Fibroblast of the aortic adventitia (primary cell): ENCODE measurements around the gene AKT1. TPM values are rescaled to one million over a fixed set of nuclear protein-coding genes. Genes with fewer than 3 reads are reported as not detected.
"Not testable (repeated sequence)": the region's sequence is repeated elsewhere in the genome, so short reads cannot be mapped to it uniquely, and the experiment has no call there.

Experiments used
- DNase-seq: peaks from one replicate; pipeline ENCODE4 v3.0.0-alpha.2; 2010; ENCODE audit warnings: low read depth
- H3K4me3 ChIP-seq: 2 replicates; pipeline ENCODE4 v1.5.1; 2011; ENCODE audit warnings: low read depth, mild to moderate bottlenecking, control low read depth, low read length, moderate library complexity
- CTCF ChIP-seq: IDR thresholded peaks from 2 replicates; pipeline ENCODE4 v1.5.1; 2011; ENCODE audit warnings: mild to moderate bottlenecking, low read length, control low read depth, inconsistent platforms; ENCODE audit not compliant: insufficient read depth
- total RNA-seq: library from RNA; depleted of rRNA; stranded (reverse); fragments of >200 nt; gene quantifications from 2 replicates; pipeline ENCODE4 v1.2.3, GENCODE V29; 2012; ENCODE audit warnings: low replicate concordance

Gene AKT1
- total RNA-seq, 1 donor, result 127 TPM

- no peak overlapping the region for H3K4me3 ChIP-seq
- no peak for DNase-seq
- TF ChIP-seq CTCF, result no peak
Measured at GRCh38 chr14:104818714-104819161, 23.2 kb upstream of the AKT1 start.

GRCh38 chr14:104817930-104818713 lies 22.6 kb upstream of the AKT1 start:
- H3K4me3 ChIP-seq, result no peak overlapping the region
- DNase-seq, result no peak
- no peak for TF ChIP-seq CTCF

GRCh38 chr14:104816616-104816884 lies 21.0 kb upstream of the AKT1 start:
- DNase-seq, result no peak
- TF ChIP-seq CTCF, result no peak
- H3K4me3 ChIP-seq, result peak overlapping the region; percentile 86

- DNase-seq, result not testable (repeated sequence)
Measured at GRCh38 chr14:104814701-104815100, 19.2 kb upstream of the AKT1 start.

GRCh38 chr14:104813286-104813685 lies 17.7 kb upstream of the AKT1 start:
- H3K4me3 ChIP-seq, result no peak overlapping the region
- no peak for TF ChIP-seq CTCF
- no peak for DNase-seq

More at GRCh38 chr14:104814701-104815100, 19.2 kb upstream of the AKT1 start:
- H3K4me3 ChIP-seq, result peak overlapping the region; percentile 86

GRCh38 chr14:104810316-104810715 lies 14.8 kb upstream of the AKT1 start:
- H3K4me3 ChIP-seq, result no peak overlapping the region
- DNase-seq, result no peak
- TF ChIP-seq CTCF, result no peak

- no peak for DNase-seq
- TF ChIP-seq CTCF, result no peak
Measured at GRCh38 chr14:104808456-104808855, 12.9 kb upstream of the AKT1 start.

More at GRCh38 chr14:104808456-104808855, 12.9 kb upstream of the AKT1 start:
- H3K4me3 ChIP-seq, result no peak overlapping the region
